ENCODE measurements around the gene TGFBR2.
"Not testable (repeated sequence)": the region's sequence is repeated elsewhere in the genome, so short reads cannot be mapped to it uniquely, and the experiment has no call there.

Gene TGFBR2

GRCh38 chr3:30615615-30616346, 9.4 kb downstream of the TGFBR2 start:
- H3K4me1 Mint-ChIP-seq = peaks cover 99% of the 10 kb centered on the region
- H3K27me3 Mint-ChIP-seq = no peaks in the 10 kb centered on the region
- H3K4me3 Mint-ChIP-seq = peak overlapping the region; percentile 95
- no peaks in the 10 kb centered on the region for H3K9me3 Mint-ChIP-seq
- ATAC-seq (replicated peaks; ENCODE audit: extremely low read depth, poor library complexity, severe bottlenecking) (no peak), DNase-seq (ENCODE audit: low spot score in 2 of 2) (no peak)
- peak overlapping the region; percentile 82 for H3K27ac Mint-ChIP-seq (ENCODE audit: low read depth)
- peaks cover 20% of the 10 kb centered on the region for H3K36me3 Mint-ChIP-seq (ENCODE audit: insufficient read depth)

GRCh38 chr3:30616347-30617027, 10.1 kb downstream of the TGFBR2 start:
- peaks cover 97% of the 10 kb centered on the region for H3K4me1 Mint-ChIP-seq
- peak overlapping the region; percentile 82 for H3K27ac Mint-ChIP-seq (ENCODE audit: low read depth)
- DNase-seq (ENCODE audit: low spot score in 2 of 2) (no peak), ATAC-seq (replicated peaks; ENCODE audit: extremely low read depth, poor library complexity, severe bottlenecking) (no peak)
- H3K4me3 Mint-ChIP-seq = peak overlapping the region; percentile 95
- peaks cover 19% of the 10 kb centered on the region for H3K36me3 Mint-ChIP-seq (ENCODE audit: insufficient read depth)
- no peaks in the 10 kb centered on the region for H3K9me3 Mint-ChIP-seq
- H3K27me3 Mint-ChIP-seq = no peaks in the 10 kb centered on the region

- Mint-ChIP-seq H3K36me3 (ENCODE audit: insufficient read depth) (peaks cover 19% of the 10 kb centered on the region), H3K27me3 (no peaks in the 10 kb centered on the region), H3K27ac (ENCODE audit: low read depth) (peak overlapping the region; percentile 82), H3K4me3 (peak overlapping the region; percentile 95), H3K9me3 (no peaks in the 10 kb centered on the region), H3K4me1 (peaks cover 97% of the 10 kb centered on the region)
- ATAC-seq (replicated peaks; ENCODE audit: extremely low read depth, poor library complexity, severe bottlenecking) (no peak), DNase-seq (ENCODE audit: low spot score in 2 of 2) (no peak)
These were observed 10.7 kb downstream of the TGFBR2 start for GRCh38 chr3:30617069-30617468.

DNA sequence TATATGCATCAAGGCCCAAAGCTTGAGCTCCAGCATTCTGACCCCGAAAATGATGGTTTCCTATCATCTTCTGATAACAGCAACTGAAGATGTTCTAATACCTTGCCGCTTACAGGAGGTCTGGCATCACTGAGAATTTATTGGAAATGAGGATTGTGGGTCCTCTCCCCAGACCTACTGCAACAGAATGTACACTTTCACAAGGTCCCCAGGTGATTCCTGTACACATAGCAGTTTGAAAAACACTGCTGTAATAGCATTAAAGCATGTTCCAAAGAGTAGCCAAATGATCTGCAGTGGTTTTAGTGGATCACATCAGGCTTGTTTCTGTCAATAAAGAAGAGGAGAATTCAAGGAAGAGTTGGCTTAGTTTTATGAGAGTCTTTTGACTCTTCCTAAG, 11.3 kb downstream of the TGFBR2 start:
- Mint-ChIP-seq H3K27me3 (no peaks in the 10 kb centered on the region), H3K9me3 (no peaks in the 10 kb centered on the region), H3K4me1 (peaks cover 96% of the 10 kb centered on the region), H3K36me3 (ENCODE audit: insufficient read depth) (peaks cover 20% of the 10 kb centered on the region), H3K27ac (ENCODE audit: low read depth) (peak overlapping the region; percentile 82), H3K4me3 (peak overlapping the region; percentile 95)
- ATAC-seq (replicated peaks; ENCODE audit: extremely low read depth, poor library complexity, severe bottlenecking) (no peak), DNase-seq (ENCODE audit: low spot score in 2 of 2) (no peak)

GRCh38 chr3:30618526-30618925, 12.1 kb downstream of the TGFBR2 start:
- Mint-ChIP-seq H3K36me3 (ENCODE audit: insufficient read depth) (peaks cover 18% of the 10 kb centered on the region), H3K9me3 (no peaks in the 10 kb centered on the region), H3K27me3 (no peaks in the 10 kb centered on the region), H3K27ac (ENCODE audit: low read depth) (peak overlapping the region; percentile 82), H3K4me1 (peaks cover 95% of the 10 kb centered on the region), H3K4me3 (peak overlapping the region; percentile 95)
- ATAC-seq (replicated peaks; ENCODE audit: extremely low read depth, poor library complexity, severe bottlenecking) (peak; percentile 20), DNase-seq (ENCODE audit: low spot score in 2 of 2) (no peak)

DNA sequence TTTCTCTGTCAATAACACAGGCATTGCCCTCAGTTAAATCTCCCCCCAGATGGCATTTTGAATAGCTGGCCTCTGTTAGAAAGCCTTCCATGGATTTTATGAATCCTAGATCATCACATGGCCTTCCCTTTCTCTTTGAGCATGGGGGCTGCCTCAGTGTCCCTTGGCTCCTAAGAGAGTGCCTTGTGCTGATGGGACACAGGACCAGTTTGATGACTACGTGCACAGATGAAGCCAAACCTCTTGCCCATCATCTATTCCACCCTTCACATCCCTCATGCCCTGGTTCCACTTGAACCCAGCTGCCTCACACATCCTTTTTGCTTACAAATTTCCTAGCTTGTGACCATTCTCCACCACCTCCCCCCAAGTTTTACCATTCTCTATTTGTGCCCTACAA, 12.9 kb downstream of the TGFBR2 start:
- no peaks in the 10 kb centered on the region for H3K9me3 Mint-ChIP-seq
- peak overlapping the region; percentile 95 for H3K4me3 Mint-ChIP-seq
- DNase-seq (ENCODE audit: low spot score in 2 of 2) = no peak
- no peak for ATAC-seq (replicated peaks; ENCODE audit: extremely low read depth, poor library complexity, severe bottlenecking)
- no peaks in the 10 kb centered on the region for H3K27me3 Mint-ChIP-seq
- peaks cover 26% of the 10 kb centered on the region for H3K36me3 Mint-ChIP-seq (ENCODE audit: insufficient read depth)
- peak overlapping the region; percentile 82 for H3K27ac Mint-ChIP-seq (ENCODE audit: low read depth)
- H3K4me1 Mint-ChIP-seq = peaks cover 96% of the 10 kb centered on the region

DNA sequence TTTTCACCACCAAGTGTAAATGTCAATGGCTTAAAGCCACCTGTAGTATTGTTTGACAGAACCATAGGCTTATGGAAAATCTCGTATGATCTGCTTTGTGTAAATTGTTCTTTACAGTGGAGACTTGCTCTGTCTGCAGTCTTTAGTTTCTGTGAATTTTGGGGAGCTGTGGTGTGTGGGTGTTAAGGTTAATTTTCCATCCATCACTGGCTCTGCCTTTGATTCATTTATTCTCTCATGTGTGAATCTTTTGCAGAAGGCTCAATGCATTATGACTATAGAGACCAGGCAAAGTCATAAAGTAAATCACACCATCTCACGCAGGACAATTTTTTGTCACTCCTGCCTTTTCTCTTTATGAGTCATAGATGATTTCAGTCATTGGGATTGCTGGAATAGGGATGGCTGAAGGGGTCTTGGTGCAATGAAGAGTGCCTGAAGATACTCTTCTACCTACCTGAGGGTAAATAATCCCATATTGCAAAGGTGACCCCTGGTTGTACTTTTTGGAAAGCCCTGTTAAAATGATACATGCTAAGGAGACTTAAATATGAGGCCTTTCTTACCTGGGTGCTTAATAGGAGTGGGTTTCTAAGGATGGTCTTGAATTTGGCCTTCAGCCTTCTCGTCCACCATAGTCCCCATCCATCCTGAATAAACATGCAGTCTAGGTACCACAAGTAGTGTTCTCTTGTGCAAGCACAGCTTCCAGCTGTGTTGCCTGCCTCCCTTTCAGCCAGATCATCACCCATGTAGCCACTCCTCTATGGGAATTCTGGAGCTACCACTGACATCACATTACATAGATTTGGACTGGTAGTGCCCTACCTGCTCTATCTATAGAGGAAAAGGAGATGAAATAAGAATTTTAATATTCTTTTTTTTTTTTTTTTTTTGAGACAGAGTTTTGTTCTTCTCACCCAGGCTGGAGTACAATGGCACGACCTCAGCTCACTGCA, 14.3 kb downstream of the TGFBR2 start:
- ATAC-seq (replicated peaks; ENCODE audit: extremely low read depth, poor library complexity, severe bottlenecking) (peak; percentile 48), DNase-seq (ENCODE audit: low spot score in 2 of 2) (no peak)
- H3K27me3 Mint-ChIP-seq = no peaks in the 10 kb centered on the region
- peaks cover 32% of the 10 kb centered on the region for H3K36me3 Mint-ChIP-seq (ENCODE audit: insufficient read depth)
- H3K4me1 Mint-ChIP-seq = peaks cover 83% of the 10 kb centered on the region
- peak overlapping the region; percentile 82 for H3K27ac Mint-ChIP-seq (ENCODE audit: low read depth)
- peak overlapping the region; percentile 95 for H3K4me3 Mint-ChIP-seq
- no peaks in the 10 kb centered on the region for H3K9me3 Mint-ChIP-seq

- no peak for DNase-seq (ENCODE audit: low spot score in 2 of 2)
- Mint-ChIP-seq H3K4me3 (peak overlapping the region; percentile 95), H3K27me3 (no peaks in the 10 kb centered on the region), H3K36me3 (ENCODE audit: insufficient read depth) (peaks cover 31% of the 10 kb centered on the region), H3K9me3 (no peaks in the 10 kb centered on the region), H3K4me1 (peaks cover 83% of the 10 kb centered on the region), H3K27ac (ENCODE audit: low read depth) (peak overlapping the region; percentile 82)
- peak; percentile 26 for ATAC-seq (replicated peaks; ENCODE audit: extremely low read depth, poor library complexity, severe bottlenecking)
These were observed 15.2 kb downstream of the TGFBR2 start for GRCh38 chr3:30621576-30621975.

GRCh38 chr3:30622047-30622545, 15.7 kb downstream of the TGFBR2 start:
- Mint-ChIP-seq H3K4me1 (peaks cover 82% of the 10 kb centered on the region), H3K4me3 (peak overlapping the region; percentile 95), H3K9me3 (no peaks in the 10 kb centered on the region), H3K36me3 (ENCODE audit: insufficient read depth) (peaks cover 31% of the 10 kb centered on the region), H3K27me3 (no peaks in the 10 kb centered on the region), H3K27ac (ENCODE audit: low read depth) (peak overlapping the region; percentile 82)
- ATAC-seq (replicated peaks; ENCODE audit: extremely low read depth, poor library complexity, severe bottlenecking) (no peak), DNase-seq (ENCODE audit: low spot score in 2 of 2) (no peak)

DNA sequence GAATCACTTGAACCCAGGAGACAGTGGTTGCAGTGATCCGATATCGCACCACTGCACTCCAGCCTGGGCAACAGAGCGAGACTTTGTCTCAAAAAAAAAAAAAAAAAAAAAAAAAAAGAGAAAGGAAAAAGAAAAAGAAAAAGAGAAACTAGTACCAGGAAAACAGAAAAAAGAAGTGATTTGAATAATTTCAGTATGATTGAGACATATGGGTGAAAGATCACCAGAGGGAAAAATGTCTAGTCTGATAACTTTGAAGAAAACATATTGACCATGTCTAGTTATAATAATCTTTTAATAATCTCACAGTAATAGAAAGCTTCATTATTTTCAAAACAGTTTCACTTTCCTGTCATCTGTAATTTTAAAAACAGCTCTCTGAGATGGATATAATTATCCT, 16.4 kb downstream of the TGFBR2 start:
- peaks cover 32% of the 10 kb centered on the region for H3K36me3 Mint-ChIP-seq (ENCODE audit: insufficient read depth)
- no peak for ATAC-seq (replicated peaks; ENCODE audit: extremely low read depth, poor library complexity, severe bottlenecking)

GRCh38 chr3:30623351-30623750, 16.9 kb downstream of the TGFBR2 start:
- DNase-seq (ENCODE audit: low spot score in 2 of 2) = no peak
- H3K4me1 Mint-ChIP-seq = peaks cover 73% of the 10 kb centered on the region
- H3K4me3 Mint-ChIP-seq = peak overlapping the region; percentile 95
- ATAC-seq (replicated peaks; ENCODE audit: extremely low read depth, poor library complexity, severe bottlenecking) = no peak
- no peaks in the 10 kb centered on the region for H3K27me3 Mint-ChIP-seq
- no peaks in the 10 kb centered on the region for H3K9me3 Mint-ChIP-seq
- H3K36me3 Mint-ChIP-seq (ENCODE audit: insufficient read depth) = peaks cover 33% of the 10 kb centered on the region
- H3K27ac Mint-ChIP-seq (ENCODE audit: low read depth) = peak overlapping the region; percentile 82

More for the DNA sequence above, 16.4 kb downstream of the TGFBR2 start:
- Mint-ChIP-seq H3K27ac (ENCODE audit: low read depth) (peak overlapping the region; percentile 82), H3K4me1 (peaks cover 75% of the 10 kb centered on the region), H3K9me3 (no peaks in the 10 kb centered on the region), H3K27me3 (no peaks in the 10 kb centered on the region), H3K4me3 (peak overlapping the region; percentile 95)
- no peak for DNase-seq (ENCODE audit: low spot score in 2 of 2)

GRCh38 chr3:30624480-30624879, 18.1 kb downstream of the TGFBR2 start:
- H3K27me3 Mint-ChIP-seq; ATAC-seq (replicated peaks; ENCODE audit: extremely low read depth, poor library complexity, severe bottlenecking); H3K4me3 Mint-ChIP-seq; DNase-seq (ENCODE audit: low spot score in 2 of 2); H3K9me3 Mint-ChIP-seq: not testable (repeated sequence)
- Mint-ChIP-seq H3K27ac (ENCODE audit: low read depth) (peak overlapping the region; percentile 82), H3K4me1 (peaks cover 73% of the 10 kb centered on the region), H3K36me3 (ENCODE audit: insufficient read depth) (peaks cover 35% of the 10 kb centered on the region)
